PC-3 (cell line): Measurements from ENCODE around the gene DHRS3.

Source experiments
- CTCF ChIP-seq: fragments of 300-600 bp; sonication (generic); conservative IDR thresholded peaks from 2 replicates; pipeline ENCODE4 v1.5.1; 2017; ENCODE audit warnings: antibody characterized with exemption, low read depth, mild to moderate bottlenecking, low read length
- EZH2 ChIP-seq: fragments of 300-600 bp; sonication (generic); IDR thresholded peaks from one replicate; pipeline ENCODE4 v1.6.1; 2017; ENCODE audit warnings: antibody characterized with exemption, mild to moderate bottlenecking, low read length; ENCODE audit not compliant: unreplicated experiment
- EZH2phosphoT487 ChIP-seq: fragments of 300-600 bp; sonication (generic); IDR thresholded peaks from 2 replicates; pipeline ENCODE4 v1.6.1; 2018; ENCODE audit warnings: mild to moderate bottlenecking, antibody characterized with exemption, low read length, borderline replicate concordance

GRCh38 chr1:12604986-12605385 is 13.0 kb downstream of the DHRS3 start:
- no peak for TF ChIP-seq EZH2phosphoT487
- TF ChIP-seq EZH2: no peak
- TF ChIP-seq CTCF: no peak
